GM21526 (cell line): ENCODE measurements around the gene DHX57.

Experiments
- ATAC-seq: cut with Tn5 transposase; IDR thresholded peaks from one replicate; pipeline ENCODE4 v1.9.1; 2021; ENCODE audit warnings: moderate library complexity; ENCODE audit not compliant: unreplicated experiment, low FRiP score

The DHX57 gene

GRCh38 chr2:38875576-38876367, at the start of gene DHX57, which contains the start of gene MORN2:
DHX57 (minus strand) TSS chr2:38875934; CDS start chr2:38868405, 7,529 bp downstream.
MORN2 (plus strand) TSS chr2:38875976.
- ATAC-seq = peak; percentile 100

- no peak for ATAC-seq
These were observed 47.2 kb upstream of the DHX57 start for GRCh38 chr2:38922902-38923301.

- no peak for ATAC-seq
These were observed 46.7 kb upstream of the DHX57 start for GRCh38 chr2:38922389-38922788.

- ATAC-seq = no peak
These were observed 36.9 kb upstream of the DHX57 start for GRCh38 chr2:38912619-38913018.

- ATAC-seq = no peak
These were observed 35.5 kb upstream of the DHX57 start for GRCh38 chr2:38911191-38911590.

- no peak for ATAC-seq
These were observed 34.1 kb upstream of the DHX57 start for GRCh38 chr2:38909872-38910271.

- ATAC-seq = peak; percentile 88
These were observed 32.2 kb upstream of the DHX57 start for GRCh38 chr2:38907743-38908562.

GRCh38 chr2:38907242-38907641, 31.5 kb upstream of the DHX57 start:
- no peak for ATAC-seq

GRCh38 chr2:38905251-38905650, 29.5 kb upstream of the DHX57 start:
- ATAC-seq = no peak

GRCh38 chr2:38900726-38901125, 25.0 kb upstream of the DHX57 start:
- ATAC-seq = no peak

GRCh38 chr2:38898256-38898655, 22.5 kb upstream of the DHX57 start:
- ATAC-seq = no peak

- ATAC-seq = no peak
These were observed 17.1 kb upstream of the DHX57 start for GRCh38 chr2:38892819-38893218.

GRCh38 chr2:38889575-38889974, 13.8 kb upstream of the DHX57 start, which contains the start of gene ARHGEF33:
ARHGEF33 (plus strand) TSS chr2:38889875; CDS start chr2:38919448, 29,573 bp downstream.
- ATAC-seq = no peak

- ATAC-seq = no peak
These were observed 13.3 kb upstream of the DHX57 start for GRCh38 chr2:38889045-38889444.

- no peak for ATAC-seq
These were observed 12.3 kb upstream of the DHX57 start for GRCh38 chr2:38887902-38888554.

- ATAC-seq = no peak
These were observed 11.6 kb upstream of the DHX57 start for GRCh38 chr2:38887347-38887746.

GRCh38 chr2:38886063-38886462, 10.3 kb upstream of the DHX57 start:
- ATAC-seq = no peak

GRCh38 chr2:38876407-38876806, 673 bp upstream of the DHX57 start:
- ATAC-seq = no peak

GRCh38 chr2:38875227-38875575, 533 bp downstream of the DHX57 start:
- no peak for ATAC-seq

- no peak for ATAC-seq
These were observed 2.0 kb downstream of the DHX57 start for GRCh38 chr2:38873763-38874162.

GRCh38 chr2:38871432-38871831, 4.3 kb downstream of the DHX57 start:
- ATAC-seq = no peak
